ENCODE results near the gene KIR3DL1.
"Not testable (repeated sequence)": the region's sequence is repeated elsewhere in the genome, so short reads cannot be mapped to it uniquely, and the experiment has no call there.

KIR3DL1 gene

DNA sequence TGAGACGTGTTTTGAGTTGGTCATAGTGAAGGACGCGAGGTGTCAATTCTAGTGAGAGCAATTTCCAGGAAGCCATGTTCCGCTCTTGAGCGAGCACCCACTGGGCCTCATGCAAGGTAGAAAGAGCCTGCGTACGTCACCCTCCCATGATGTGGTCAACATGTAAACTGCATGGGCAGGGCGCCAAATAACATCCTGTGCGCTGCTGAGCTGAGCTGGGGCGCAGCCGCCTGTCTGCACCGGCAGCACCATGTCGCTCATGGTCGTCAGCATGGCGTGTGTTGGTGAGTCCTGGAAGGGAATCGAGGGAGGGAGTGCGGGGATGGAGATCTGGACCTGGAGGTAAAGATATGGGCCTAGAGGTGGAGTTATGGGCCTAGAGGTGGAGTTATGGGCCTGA lies at the start of gene KIR3DL1:
KIR3DL1 (plus strand) TSS at position 218 of the 400 bp plus-strand sequence.
- not testable (repeated sequence) for DNase-seq (ENCODE audit: low read depth)

DNA sequence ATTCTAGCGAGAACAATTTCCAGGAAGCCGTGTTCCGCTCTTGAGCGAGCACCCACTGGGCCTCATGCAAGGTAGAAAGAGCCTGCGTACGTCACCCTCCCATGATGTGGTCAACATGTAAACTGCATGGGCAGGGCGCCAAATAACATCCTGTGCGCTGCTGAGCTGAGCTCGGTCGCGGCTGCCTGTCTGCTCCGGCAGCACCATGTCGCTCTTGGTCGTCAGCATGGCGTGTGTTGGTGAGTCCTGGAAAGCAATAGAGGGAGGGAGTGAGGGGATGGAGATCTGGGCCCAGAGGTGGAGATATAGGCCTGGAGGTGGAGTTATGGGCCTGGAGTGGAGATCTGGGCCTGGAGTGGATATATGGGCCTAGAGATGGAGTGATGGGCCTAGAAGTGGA lies 46.6 kb upstream of the KIR3DL1 start, which contains the start of gene KIR2DL1:
KIR2DL1 (plus strand) TSS at position 148 of the 400 bp plus-strand sequence; CDS start at position 206, 58 bp downstream.
- not testable (repeated sequence) for DNase-seq (ENCODE audit: low read depth)

DNA sequence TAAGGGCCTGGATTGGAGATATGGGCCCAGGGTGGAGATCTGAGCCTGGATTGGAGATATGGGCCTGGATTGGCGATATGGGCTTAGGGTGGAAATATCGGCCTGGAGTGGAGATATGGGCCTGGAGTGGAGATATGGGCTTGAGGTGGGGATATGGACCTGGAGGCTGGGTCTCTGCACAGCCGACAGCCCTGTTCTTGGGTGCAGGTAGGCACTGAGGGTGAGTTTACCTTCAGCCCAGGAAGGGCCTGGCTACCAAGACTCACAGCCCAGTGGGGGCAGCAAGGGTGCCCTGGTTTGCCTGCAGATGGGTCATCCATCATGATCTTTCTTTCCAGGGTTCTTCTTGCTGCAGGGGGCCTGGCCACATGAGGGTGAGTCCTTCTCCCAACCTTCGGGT lies 45.8 kb upstream of the KIR3DL1 start:
- DNase-seq (ENCODE audit: low read depth): not testable (repeated sequence)

DNA sequence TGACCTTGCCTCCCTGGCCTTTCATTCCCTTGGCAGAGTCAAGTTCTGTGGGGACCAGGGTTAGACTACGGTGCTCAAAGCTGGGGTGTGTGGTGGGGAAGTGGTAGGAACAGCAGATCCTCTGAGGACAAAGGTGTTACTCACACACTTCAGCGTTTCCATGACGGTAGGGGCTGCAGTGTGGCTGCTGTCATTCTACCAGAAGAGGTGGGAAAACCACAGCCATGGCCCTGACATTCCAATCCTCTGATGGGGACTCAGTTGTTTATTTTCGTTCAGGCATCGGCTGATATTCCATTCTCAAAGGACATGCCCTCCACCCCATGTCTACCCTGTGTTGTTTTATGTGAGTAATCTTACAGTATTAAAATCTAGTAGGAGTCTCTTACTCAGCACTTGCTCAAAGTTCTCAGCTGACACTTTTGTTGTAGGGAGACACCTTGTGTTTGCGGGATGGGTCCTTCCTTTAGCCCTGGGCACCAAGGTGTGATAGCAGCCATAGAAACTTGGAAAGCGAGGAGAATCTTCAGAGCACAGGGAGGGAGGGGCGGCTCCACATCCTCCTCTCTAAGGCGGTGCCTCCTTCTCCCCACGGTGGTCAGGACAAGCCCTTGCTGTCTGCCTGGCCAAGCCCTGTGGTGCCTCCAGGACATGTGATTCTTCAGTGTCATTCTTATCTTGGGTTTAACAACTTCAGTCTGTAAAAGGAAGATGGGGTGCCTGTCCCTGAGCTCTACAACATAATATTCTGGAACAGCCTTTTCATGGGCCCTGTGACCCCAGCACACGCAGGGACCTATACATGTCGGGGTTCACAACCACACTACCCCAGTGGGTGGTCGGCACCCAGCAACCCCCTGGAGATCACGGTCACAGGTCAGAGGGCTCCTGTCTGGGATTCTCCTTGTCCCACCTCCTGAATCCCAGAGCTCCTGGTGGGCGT lies 45.0 kb upstream of the KIR3DL1 start:
- DNase-seq (ENCODE audit: low read depth): not testable (repeated sequence)

DNA sequence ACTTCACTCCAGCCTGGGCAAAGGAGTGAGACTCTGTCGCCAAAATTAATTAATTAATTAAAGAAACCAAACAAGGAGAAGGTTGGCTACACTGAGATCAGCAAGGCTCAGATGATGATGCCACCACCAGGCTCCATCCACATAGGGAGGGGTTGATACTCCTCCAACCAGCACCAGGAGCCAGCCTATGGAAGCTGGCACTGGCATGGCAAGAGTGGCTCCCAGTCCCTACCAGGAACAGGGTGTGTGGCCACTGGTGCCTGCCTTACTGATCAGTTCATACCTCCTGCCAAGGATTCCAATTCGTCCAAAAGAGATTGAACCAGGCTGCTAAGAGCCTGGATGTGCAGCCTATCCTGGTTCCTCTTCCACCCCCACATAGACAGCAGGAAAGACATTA lies 43.6 kb upstream of the KIR3DL1 start:
- not testable (repeated sequence) for DNase-seq (ENCODE audit: low read depth)

DNA sequence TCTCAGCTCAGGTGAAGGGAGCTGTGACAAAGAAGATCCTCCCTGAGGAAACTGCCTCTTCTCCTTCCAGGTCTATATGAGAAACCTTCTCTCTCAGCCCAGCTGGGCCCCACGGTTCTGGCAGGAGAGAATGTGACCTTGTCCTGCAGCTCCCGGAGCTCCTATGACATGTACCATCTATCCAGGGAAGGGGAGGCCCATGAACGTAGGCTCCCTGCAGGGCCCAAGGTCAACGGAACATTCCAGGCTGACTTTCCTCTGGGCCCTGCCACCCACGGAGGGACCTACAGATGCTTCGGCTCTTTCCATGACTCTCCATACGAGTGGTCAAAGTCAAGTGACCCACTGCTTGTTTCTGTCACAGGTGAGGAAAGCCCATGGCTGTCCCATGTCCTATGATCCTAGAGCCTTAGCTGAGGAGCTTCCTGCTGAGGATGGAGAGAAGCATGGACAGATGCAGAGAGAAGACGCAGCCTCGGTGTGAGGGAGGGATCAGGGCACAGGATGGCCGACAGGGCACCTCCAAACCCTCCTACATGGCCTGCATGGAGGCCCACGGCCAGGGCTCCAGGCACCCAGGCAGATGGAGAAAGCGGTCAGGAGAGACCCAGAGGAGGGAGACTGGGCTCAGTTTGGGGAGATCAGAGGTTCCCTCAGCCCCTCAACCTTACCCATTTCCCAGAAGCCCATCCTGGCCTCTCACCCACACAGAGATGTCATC lies 41.0 kb upstream of the KIR3DL1 start:
- not testable (repeated sequence) for DNase-seq (ENCODE audit: low read depth)

DNA sequence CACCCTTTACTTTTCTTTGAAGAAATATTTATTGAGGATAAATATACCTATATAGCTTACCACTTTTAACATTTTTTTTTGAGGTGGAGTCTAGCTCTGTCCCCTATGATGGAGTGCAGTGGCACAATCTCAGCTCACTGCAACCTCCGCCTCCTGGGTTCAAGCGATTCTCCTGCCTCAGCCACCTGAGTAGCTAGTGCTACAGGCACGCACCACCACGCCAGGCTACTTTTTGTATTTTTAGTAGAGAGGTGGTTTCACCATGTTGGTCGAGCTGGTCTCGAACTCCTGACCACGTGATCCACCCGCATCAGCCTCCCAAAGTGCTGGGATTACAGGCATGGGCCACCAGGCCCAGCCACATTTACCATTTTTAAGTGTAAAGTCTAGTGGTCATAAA lies 40.4 kb upstream of the KIR3DL1 start:
- DNase-seq (ENCODE audit: low read depth): not testable (repeated sequence)

DNA sequence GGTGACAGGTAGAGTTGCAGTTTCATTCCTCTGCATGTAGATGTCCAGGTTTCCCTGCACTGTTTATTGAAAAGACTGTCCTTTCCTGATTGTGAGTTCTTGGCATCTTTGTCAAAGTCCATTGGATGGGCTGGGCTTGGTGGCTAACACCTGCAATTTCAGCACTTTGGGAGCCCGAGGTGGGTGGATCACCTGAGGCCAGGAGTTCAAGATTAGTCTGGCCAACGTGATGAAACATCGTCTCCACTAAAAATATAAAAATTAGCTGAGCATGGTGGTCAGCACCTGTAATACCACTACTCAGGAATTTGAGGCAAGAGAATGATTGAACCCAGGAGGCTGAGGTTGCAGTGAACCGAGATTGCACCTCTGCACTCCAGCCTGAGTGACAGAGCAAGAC lies 38.4 kb upstream of the KIR3DL1 start:
- not testable (repeated sequence) for DNase-seq (ENCODE audit: low read depth)

DNA sequence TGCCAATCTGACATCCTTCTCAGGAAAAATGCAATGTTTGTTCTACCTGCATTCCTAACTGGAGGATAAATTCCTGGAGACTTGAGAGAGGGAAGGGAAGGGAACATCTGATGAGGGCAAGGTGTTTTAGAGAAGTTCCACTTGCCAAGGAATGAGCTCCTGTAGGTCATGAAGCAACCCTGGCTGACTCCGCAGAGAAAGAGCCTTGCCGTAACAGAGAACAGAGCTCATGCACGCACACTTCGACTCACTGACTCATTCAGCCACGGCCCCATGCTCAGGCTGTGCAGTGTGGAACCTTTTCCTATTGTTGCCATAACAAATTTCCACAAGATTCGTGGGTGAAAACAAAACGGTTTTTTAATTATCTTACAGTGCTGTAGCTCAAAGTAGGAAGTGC lies 37.4 kb upstream of the KIR3DL1 start:
- not testable (repeated sequence) for DNase-seq (ENCODE audit: low read depth)

DNA sequence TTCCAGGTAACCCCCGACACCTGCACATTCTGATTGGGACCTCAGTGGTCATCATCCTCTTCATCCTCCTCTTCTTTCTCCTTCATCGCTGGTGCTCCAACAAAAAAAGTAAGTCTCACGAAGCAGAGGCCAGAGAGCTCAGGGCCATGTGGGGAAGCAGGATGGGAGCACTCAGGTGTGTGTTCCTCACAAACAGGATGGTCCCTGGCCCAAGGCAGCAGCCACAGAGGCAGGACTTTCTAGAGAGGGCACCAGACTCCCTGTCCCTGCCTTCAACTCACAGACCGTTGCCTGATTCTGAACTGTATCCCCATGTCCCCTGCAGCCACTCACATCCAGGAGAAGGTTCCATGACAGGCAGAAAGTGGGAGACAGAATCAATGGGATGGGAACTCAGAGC lies 33.4 kb upstream of the KIR3DL1 start:
- DNase-seq (ENCODE audit: low read depth): not testable (repeated sequence)

DNA sequence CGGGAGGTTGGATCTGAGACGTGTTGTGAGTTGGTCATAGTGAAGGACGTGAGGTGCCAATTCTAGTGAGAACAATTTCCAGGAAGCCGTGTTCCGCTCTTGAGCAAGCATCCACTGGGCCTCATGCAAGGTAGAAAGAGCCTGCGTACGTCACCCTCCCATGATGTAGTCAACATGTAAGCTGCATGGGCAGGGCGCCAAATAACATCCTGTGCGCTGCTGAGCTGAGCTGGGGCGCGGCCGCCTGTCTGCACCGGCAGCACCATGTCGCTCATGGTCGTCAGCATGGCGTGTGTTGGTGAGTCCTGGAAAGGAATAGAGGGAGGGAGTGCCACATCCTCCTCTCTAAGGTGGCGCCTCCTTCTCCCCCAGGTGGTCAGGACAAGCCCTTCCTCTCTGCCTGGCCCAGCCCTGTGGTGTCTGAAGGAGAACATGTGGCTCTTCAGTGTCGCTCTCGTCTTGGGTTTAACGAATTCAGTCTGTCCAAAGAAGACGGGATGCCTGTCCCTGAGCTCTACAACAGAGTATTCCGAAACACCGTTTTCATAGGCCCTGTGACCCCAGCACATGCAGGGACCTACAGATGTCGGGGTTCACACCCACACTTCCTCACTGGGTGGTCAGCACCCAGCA lies 30.1 kb upstream of the KIR3DL1 start:
- DNase-seq (ENCODE audit: low read depth): not testable (repeated sequence)

DNA sequence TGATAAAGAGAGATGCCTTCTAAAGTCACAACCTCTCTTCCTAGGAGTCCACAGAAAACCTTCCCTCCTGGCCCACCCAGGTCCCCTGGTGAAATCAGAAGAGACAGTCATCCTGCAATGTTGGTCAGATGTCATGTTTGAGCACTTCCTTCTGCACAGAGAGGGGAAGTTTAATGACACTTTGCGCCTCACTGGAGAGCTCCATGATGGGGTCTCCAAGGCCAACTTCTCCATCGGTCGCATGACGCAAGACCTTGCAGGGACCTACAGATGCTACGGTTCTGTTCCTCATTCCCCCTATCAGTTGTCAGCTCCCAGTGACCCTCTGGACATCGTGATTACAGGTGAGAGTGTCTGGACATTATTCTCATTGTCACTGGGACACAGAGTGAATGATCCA lies 28.1 kb upstream of the KIR3DL1 start:
- not testable (repeated sequence) for DNase-seq (ENCODE audit: low read depth)

DNA sequence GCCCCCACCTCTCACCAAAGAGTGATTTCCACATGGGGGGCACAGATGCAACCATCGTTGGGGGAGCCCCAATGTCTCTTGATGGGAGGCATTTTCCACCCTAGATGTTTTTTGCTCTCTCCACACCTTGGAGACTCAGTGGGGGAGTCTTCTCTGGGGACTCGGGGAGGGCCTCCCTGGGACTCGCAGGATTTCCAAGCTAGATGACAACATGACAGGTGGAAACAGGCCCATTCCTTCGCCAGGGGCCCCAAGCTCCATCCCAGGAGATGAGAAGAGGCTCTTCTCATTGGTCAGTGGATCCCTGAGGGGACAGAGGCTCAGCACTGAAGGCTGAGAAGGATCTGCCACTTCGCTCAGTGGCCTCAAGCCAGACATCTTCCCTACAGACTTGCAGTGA lies 25.6 kb upstream of the KIR3DL1 start:
- no peak for DNase-seq (ENCODE audit: low read depth)

DNA sequence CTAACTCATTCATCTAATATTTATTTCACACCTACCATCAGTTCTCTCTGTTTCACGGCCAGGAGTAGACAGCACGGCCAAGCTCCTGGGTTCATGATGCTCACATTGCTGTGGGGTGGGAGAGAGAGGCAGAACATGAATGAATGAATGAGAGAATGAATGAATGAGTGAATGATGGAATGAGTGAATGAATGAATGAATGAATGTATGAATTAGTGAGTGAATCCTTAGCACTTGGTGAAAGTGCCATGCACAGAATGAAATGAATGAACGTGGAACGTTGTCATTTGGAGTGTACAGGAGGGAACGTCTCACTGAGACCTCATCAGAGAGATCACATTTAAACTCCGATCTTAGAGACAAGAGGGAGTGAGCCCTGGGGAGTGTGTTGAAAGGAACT lies 24.8 kb upstream of the KIR3DL1 start:
- DNase-seq (ENCODE audit: low read depth): no peak

DNA sequence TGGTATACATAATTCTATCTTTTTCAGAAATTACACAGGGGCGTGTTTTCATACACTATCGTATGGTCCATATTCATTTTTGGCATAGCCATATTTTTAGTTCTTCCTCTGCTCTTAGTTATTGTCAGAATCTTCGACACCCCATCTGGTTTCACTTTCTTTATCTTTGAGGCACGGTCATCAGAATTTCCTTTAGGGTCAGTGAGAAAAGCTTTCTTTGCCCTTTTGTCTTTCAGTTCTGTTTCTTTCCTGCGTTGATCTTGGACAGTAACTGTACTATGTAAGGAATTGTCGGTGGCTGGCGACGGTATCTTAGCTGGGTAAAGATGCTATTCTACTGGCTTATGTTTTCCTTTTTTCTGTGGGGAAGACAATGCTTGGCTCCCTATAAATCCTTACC lies 23.5 kb upstream of the KIR3DL1 start:
- no peak for DNase-seq (ENCODE audit: low read depth)

DNA sequence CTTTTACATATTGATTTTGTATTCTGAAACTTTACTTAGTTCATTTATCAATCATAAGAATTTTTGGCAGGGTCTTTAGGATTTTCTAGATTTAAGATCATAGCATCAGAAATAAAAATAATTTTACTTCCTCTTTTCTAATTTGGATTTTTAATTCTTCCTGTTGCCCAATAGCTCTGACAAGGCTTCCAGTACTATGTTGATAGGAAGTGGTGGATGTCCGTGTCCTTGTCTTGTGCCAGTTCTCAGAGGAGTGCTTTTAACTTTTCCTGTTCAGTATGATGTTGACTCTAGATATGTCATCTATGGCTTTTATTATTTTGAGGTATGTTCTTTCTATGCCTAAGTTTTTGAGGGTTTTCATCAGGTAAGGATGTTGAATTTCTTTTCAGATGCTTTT lies 20.5 kb upstream of the KIR3DL1 start:
- no peak for DNase-seq (ENCODE audit: low read depth)

DNA sequence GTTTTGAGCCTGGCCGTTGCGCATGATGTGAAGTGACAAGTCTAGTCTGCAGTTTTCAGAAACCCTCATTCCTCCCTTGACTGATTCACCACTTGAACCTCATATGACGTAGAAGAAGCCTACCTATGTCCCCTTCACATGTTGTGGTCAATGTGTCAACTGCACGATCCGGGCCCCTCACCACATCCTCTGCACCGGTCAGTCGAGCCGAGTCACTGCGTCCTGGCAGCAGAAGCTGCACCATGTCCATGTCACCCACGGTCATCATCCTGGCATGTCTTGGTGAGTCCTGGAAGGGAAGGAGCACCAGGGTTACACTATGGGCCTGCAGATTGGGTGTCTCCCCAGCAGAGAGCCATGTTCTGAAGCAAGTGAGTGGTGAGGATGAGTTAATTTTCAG lies 12.9 kb upstream of the KIR3DL1 start, which contains the start of gene KIR2DL4:
KIR2DL4 (plus strand) TSS at position 201 of the 400 bp plus-strand sequence; CDS start at position 243, 42 bp downstream.
- DNase-seq (ENCODE audit: low read depth): no peak

DNA sequence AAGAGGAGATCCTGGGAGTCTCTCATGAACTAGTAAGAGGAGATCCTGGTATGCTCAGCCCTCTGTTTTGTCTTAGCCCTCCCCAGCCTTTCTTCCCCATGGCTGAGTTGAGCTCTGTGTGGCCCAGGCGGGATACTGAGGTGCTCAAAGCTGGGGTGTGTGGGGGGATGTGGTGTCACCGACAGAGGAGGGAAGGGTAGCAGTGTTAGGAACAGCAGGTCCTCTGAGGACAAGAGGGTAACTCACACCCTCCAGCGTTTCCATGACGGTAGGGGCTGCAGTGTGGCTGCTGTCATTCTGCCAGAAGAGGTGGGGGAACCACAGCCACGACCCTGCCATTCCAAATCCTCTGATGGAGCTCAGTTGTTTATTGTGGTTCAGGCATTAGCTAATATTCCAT lies 12.2 kb upstream of the KIR3DL1 start:
- DNase-seq (ENCODE audit: low read depth): no peak

DNA sequence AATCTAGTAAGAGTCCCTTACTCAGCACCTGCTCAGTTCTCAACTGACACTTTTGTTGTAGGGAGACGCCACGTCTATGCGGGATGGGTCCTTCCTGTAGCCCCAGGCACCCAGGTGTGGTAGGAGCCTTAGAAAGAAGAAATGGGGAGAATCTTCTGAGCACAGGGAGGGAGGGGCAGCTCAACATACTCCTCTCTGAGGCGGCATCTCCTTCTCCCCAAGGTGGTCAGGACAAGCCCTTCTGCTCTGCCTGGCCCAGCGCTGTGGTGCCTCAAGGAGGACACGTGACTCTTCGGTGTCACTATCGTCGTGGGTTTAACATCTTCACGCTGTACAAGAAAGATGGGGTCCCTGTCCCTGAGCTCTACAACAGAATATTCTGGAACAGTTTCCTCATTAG lies 11.7 kb upstream of the KIR3DL1 start:
- no peak for DNase-seq (ENCODE audit: low read depth)

DNA sequence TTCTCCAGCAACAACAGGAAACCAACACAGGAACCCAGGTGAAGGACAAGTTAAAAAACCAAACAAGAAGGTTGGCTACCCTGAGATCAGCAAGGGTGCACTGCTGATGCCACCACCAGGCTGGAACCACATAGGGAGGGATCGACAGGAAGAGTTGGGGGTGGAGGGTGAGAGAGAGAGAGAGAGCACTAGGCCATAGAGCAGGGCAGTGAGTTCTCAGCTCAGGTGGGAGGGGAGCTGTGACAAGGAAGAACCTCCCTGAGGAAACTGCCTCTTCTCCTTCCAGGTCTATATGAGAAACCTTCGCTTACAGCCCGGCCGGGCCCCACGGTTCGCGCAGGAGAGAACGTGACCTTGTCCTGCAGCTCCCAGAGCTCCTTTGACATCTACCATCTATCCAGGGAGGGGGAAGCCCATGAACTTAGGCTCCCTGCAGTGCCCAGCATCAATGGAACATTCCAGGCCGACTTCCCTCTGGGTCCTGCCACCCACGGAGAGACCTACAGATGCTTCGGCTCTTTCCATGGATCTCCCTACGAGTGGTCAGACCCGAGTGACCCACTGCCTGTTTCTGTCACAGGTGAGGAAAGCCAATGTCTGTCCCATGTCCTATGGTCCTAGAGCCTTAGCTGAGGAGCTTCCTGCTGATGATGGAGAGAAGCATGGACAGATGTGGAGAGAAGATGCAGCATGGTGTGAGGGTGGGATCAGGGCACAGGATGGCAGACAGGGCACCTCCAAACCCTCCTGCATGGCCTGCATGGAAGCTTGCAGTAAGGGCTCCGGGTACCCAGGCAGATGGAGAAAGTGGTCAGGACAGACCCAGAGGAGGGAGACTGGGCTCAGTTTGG lies 10.4 kb upstream of the KIR3DL1 start:
- no peak for DNase-seq (ENCODE audit: low read depth)

DNA sequence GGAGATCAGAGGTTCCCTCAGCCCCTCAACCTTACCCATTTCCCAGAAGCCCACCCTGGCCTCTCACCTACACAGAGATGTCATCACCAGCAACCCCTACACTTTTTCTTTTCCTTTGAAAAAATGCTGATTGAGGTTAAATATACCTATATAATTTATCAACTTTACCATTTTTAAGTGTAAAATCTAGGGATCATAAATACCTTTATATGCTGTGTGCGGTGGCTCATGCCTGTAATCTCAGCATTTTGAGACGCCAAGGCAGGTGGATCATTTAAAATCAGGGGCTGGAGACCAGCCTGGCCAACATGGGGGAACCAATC lies 9.8 kb upstream of the KIR3DL1 start:
- DNase-seq (ENCODE audit: low read depth): no peak

DNA sequence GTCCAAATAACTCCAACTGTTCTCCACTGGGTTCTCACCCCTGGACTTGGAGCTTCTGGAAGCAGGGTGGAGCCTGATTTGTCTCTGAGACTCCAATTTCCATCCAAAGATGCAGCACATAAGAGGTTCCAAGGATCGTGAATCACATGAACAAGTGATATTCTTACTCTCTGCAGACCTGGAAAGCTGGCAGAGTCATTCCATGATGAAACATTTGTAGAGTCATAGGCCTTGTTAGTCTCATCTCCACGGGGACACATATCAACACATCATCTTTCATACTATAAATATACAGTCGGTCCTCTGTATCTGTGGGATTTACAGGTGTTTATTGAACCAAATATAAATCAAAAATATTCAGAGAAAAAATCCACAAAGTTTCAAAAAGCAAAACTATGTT lies 1.7 kb upstream of the KIR3DL1 start:
- DNase-seq (ENCODE audit: low read depth): not testable (repeated sequence)

All from activated T-cell treated with anti-CD3 and anti-CD28 coated beads for 1 hour (primary cell).